NCI-H2196 treated with DMSO at 0.1 percent for 48 hours (cell line): ENCODE data around the gene PAX8.
"Not testable (repeated sequence)": the region's sequence is repeated elsewhere in the genome, so short reads cannot be mapped to it uniquely, and the experiment has no call there.

Experiments used
- DNase-seq: peaks from one replicate; lab custom pipeline; 2025; ENCODE audit not compliant: unreplicated experiment; lab: John Stamatoyannopoulos, UW

PAX8 gene

DNA sequence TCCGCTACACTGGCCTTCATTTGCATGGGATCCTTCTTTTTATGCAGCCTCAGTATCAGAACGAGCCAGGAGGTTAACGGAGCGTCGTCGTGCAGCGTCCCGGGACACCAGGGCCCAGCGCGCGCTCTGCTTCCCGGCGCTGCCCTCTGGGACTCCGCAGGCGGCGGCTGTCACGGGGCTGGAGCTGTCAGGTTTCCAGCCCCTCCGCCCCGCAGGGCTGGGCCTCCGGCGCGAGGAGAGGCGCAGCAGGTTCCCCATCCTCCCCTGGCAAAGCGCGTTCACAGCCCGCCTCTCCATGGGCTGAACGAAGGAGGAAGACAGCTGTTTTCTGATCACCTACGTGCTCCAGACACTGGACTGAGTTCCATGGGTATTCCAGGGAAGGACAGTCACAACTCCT lies 12.5 kb upstream of the PAX8 start:
- no peak for DNase-seq

DNA sequence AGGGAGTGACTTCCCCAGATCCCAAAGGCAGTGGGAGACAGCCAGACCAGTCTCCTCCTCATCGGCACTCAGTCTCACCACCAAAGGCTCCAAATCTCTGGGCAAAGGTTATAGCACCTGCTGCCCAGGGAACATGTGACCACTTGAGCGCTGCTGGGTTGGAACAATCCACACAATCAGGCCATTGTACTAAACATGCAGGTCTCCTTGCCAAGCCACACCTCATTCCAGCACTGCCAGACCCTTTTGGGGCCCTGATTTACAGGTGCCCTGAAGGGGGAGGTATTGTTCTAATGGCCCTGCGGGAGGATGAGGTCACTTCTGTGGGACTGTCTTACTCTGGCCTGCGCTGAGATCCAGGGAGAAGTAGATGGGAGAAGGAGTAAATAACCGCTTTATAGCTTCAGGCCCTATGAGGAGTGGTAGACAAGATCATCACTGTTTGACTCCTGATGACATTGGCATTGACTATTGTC lies 10.0 kb upstream of the PAX8 start:
- peak; percentile 77 for DNase-seq

DNA sequence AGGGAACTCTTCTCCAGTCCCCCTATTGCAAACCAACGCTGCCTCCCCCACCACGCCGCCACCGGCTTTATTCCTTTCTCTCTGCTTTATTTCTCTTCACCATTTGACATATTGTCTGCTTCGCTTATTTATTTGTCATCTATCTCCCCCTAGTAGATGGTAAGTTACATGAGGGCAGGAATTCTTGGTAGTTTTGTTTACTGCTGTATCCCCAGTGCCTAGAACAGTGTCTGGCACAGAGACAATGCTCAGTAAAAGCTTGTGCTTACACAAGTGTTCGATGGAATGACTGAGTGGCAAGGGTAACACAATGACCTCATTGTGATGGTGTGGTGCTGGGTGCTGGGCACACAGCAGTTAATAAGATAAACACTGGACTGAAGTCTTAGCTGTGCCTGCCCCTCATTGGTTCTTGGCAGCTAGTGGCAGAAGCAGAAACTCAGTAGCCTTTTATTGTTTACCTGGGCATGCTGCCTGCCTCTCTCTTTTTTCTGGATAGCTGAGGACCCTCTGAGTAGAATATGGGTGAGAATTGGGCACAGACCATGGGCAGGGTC lies 9.5 kb upstream of the PAX8 start:
- DNase-seq, result not testable (repeated sequence)

DNA sequence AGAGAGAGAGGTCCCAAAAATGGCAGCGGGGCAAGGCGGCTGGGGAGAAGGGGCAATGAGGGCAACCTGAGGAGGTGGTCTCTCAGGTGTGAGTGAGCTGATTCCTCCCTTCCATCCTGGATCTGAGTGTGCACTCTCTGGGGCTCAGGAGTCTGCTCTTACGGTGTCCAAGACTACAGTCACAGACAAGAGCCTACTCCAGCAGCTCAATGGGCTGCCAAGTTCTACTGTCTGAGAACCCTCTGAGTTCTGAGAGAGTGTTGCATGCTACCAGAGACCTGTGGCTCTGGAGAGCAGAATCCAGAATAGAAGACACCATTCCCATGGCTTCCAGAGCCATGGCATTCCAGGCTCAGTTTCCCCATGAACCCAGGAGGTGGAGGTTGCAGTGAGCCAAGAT lies 7.1 kb upstream of the PAX8 start:
- DNase-seq, result no peak

DNA sequence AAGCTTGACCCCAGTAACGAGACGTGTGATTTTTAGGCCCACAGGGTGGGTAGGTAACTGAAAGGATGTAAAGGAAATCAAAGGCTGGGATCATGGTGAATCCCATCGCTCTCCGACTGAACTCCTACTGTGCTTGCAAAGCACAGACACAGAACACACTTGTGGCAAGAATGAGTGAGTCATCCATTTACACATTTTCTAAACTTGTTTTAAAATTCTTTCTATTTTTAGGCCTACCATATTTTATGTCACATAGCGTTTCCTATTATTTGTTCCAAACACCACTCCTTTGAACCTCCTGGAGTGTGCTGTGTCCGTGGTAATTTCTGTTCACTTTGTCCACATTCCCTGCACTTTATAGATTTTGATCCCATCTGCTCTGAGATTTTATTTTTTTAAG lies 6.3 kb upstream of the PAX8 start:
- not testable (repeated sequence) for DNase-seq

DNA sequence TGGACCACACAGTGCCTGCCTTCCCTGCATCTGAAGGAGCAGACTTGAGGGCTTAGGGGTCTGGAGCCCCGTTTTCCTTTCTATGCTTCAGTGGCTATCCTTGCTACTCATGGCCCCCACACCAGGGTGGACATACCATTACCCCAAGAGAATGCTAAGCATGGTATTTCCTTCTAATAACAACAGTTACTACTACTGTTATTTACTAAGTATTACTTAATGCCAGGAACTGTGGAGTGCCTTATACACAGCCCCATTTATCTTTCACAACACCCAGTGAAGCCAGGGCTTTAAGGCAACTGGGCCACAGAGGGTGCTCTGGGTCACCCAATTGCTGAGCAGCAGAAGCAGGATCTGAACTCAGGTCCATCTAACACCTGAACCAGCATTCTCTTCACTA lies 5.8 kb upstream of the PAX8 start:
- no peak for DNase-seq

DNA sequence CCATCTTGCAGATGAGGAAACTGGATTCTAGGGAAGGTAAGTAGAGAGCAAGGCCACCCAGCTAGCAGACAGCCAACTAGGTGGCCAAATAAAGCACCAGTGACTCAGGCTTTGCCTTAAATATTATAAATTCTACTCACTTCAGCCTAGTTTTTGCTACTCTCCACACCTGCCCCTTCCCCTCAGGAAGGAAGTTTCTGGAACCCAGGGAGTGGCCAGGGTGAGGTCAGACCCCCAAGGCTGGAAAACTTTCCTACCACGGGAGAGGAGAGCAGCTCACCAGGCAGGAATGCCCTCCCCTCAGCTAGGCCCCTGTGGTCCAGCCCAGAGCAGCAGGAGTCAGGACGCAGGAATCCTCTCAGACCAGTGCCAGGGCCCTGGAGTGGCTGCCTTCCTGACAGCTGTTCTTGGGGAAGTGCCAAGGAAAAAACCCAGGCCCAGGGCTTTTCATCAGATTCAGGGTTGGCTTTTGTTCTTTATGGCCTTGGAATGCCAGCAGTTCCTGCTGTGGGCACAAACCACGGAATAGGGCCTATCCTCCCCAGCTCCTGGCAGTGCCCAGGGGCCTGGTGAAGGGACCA lies 5.1 kb upstream of the PAX8 start:
- DNase-seq, result peak; percentile 30

DNA sequence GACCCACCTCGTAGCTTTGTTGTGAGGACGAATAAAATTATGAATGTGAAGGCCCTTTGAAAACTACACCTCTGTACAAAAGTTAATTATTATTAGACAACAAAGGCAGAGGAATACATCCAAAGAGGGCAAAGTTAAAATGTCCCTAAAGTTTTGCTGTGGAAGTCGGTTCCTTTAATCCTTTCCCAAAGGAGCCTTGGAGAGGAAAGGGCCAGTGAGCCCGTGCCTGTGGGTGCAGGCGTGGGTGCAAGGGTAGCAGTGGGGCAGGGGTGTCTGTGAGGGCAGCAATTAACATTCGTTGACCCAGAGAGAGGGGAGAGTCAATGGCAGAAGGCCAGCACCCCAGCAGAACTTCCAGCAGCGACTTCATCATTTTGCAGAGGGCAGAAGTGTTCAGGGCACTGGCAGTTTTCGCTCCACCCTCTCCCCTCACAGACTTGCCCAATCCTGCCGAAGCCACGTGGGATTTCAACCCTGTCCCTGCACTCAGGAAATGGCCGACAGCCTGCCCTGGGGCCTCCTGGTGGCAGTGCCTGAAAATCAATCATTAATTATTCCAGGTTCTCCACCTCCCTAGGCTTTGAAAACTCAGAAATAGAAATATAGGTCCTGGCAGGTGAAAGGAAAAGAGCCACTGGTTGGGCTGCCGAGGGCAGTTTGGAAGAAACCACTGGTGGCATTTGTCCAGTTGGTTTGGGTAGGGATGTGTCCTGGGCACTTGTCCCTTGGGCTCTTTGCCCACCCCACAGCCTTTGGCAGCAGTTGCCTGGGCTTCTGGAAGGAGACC lies 4.2 kb upstream of the PAX8 start:
- DNase-seq, result no peak

DNA sequence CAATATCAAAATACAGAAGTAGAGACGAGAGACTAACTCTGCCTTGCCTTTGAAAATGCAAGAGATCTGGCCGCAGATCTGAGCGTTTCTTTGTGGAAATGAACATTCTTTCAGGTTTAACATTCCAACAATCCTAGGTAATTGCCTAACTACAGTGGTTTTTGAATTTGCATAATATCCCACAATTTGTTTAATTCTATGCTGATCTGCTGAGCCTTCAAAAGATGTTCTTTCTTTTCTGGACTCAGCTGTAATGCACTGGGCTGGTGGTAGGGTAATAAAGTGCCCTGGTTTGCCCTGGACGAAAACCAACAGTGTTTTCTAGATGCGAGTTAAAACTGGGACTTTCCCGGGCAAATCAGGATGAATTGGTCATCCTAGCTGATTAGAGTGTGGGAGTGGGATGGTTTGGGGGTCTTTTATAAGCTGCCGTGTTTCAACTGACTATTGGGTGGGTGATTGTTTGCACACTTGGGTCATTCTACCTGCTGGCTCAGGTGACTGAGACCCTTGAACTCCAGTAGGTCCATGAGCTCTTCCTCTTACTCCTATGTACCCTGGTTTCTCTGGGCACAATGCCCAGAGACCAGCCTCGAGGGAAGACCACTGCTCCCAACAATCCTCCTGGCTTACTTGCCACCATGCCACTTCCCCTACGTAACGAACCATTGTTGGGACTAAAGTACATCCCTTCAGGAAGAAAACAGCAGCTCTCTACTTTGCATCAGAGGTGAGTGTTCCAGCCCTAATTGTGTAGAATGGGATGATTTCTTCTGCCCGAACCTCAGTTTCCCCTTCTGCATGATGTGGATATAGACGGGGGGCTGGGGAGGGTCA lies 3.4 kb upstream of the PAX8 start:
- no peak for DNase-seq

DNA sequence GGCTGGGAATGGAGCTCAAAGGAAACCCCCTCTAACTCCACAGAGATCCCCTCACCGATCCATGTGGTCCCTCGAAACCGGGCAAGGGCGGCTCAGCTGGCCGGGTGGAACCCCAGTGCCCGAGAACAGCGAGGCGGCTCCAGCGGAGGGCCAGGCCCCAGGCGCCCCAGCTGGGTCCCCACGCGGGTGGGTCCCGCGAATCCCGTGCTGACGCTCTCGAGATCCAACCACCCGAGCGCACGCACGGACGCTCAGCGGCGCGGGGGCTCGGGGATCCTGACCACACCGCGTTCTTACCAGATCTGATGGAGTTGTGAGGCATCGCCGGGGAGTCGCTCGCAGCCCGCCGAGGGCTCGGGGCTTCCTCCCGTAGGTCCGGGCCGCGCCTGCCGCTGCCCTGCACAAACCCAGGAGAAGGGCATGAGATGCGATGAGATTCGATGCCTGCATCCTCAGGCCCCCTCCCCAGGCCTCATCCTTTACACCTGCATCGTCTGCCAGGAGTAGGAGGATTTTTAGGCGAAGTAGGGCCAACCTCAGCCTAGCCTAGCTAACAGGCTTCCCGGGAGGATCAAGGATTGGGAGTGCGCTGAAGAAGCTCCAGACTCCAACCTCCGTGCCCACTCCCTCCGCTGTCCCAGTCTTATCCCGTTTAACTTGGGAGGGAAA lies 514 bp downstream of the PAX8 start:
- DNase-seq, result no peak

DNA sequence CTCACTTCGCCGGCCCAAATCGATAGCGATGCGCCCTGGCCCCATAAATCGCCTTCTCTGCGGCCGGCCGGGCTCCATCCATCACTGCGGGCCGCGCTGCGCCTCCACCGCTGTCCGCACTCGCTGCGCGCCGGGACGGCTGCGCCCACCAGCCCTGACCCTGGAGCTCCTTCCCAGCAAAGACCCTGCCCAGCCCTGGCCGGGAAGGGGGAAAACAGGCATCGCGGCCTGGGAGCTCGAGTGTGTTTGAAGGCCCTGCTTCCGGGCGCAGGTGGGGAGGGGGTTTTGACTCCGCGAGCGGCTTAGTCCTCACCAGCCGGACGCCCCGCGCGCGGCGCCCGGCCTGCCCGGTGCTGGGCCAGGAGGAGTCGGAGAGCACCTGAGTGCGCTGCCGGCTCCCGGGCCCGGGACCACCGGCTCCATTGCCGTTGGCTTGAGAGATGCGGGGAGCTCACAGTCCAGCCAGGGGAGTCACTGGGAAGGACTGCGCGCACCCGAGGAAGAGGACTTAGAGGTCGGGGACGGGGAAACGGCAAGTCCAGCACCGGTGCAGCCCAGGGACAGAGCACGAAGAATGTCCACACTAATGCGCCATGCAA lies 1.1 kb downstream of the PAX8 start:
- DNase-seq, result no peak

DNA sequence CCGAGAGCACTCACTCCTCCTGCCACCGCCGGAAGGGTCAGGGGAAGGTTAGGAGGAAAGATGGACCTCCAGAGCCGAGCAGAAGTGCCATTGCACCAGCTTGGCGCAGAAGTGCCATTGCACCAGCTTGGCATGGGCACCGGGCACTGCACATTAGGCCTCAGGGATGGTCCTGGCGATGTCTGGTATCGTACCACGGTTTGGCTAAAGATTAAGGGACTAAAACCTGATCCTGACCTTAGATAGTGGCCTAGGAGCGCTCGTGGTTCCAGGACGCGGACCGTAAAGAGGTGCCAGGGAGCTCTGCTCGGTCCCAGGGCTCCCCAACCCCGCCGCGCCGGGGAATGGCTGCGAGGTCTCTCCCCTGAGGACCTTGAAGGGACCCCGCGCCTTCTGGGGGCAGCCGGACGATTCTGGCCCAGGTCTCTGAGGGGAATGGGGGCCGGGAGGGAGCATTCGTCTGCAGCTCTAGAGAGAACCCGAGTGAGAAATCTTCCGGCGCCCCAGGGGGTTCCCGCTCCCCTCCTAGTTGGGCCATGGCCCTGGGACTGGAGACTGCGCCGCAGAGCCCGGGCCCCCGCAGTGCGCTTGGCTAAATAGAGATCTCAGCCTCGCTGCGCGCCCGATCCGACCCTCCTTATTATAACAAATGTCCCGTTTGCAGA lies 1.8 kb downstream of the PAX8 start:
- no peak for DNase-seq

DNA sequence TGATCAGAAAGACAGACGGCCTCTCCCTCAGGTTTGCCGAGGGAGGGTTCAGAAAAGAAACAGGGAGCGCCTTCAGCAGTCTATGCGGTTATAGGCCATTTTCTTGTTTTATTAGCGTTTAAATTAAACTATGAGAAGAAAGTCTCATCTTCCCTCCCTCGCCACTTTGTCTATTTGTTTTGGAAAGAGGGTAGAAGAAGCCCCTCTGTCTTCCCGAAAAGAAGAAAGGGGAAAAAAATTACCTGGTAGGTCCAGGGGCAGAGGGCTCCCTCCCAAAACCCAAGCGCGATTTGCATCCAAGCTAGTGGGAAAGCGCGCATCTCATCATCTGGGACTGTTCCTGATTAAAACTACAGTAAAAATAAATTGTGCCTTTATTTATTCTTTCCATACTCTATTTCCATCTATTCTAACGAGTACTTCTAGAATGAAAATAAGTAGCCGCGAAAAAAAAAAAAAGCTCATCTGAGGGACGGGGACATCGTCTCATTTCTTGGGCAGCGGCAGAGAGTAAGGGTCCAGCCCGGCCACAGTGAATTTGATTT lies 2.4 kb downstream of the PAX8 start:
- no peak for DNase-seq

DNA sequence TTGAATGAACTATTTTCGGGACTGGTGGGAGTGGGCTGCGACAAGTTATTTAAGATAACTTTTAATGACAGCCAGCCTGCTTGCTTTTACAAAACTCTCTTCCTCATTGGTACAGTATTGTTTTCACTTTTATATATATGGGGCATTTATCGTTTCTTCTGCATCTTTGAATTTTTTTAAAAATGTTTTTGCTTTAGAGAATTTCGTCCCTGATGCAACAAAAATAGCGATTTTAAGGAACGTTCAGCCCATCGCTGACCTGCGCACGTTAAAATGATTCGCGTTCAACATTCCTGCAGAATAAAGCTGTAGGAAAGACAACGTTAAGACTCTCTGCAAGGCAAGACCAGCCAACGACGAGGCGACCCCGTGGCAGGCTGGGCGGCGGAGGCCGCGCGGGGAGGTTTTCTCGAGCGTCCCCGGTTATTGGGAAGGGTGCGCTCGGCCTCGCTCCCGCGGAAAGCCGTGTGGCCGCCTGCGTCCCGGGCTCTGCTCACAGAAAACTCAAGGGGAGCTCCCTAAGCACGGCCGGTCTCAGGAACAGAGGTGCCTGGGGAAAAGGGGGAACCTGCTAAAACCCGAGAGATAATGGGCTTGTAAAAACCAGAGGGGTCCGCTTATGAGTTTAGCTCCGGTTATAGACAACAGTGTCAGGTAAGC lies 3.0 kb downstream of the PAX8 start:
- no peak for DNase-seq

DNA sequence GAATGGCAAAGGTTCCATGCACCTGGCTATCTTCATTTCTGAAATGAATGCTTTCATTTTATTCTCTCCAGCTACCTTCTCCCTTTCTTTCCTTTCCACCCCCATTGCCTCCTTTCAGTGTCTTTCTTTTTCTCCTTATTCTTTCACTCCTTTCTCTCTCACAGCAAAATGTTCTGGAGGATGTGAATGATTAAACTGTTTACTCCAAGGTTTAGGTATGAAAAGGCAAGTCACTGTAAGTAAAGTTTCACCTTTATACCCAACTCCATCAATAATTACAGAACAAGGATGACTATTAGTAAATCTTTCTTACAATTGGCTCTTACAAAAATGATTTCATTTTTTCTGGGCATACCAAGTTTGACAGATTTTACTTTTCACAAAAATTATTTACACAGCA lies 4.3 kb downstream of the PAX8 start:
- DNase-seq, result no peak

DNA sequence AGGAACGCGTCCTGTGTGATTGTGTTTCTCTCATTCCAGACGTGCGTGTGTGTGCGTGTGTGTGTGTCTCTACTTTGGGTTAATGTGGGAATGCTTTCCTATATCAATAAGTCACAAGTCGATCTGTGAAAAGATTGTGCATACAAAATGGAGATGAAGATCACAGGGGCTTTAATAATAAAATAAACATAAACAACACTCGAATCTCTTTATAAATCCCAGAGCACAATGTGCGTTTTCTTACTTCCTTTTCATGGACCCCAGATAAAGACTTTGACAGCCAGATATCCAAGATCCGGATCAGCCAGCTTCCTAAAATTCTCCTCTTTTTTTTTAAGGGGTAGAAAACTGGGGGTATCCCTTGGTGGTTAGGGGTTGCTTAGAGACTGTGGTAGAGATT lies 4.7 kb downstream of the PAX8 start:
- no peak for DNase-seq

DNA sequence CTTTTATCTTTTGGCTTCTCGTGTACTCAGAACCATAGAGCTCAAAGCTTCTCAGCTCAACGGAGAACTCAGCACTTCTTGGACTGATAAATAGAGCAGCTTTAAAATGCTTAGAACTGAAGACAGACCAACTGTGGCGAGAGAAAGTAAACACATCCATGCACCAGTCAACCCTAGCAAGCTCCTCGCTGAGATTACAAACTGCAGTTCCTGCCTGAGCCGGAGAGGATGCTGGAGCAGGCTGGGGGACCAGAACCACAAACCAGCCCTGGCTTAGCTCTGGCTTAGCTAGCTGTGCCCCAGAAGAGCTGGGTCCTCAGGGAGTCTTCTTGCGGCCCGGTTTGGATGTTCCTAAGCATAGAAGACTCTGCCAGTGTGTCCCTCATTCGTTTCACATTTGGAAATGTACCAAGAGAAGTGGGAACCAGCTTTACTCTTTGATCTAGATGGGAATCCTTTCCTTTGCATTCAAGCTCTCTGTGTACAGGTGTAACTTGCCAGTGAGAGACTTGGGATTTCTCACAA lies 5.6 kb downstream of the PAX8 start:
- DNase-seq, result no peak

DNA sequence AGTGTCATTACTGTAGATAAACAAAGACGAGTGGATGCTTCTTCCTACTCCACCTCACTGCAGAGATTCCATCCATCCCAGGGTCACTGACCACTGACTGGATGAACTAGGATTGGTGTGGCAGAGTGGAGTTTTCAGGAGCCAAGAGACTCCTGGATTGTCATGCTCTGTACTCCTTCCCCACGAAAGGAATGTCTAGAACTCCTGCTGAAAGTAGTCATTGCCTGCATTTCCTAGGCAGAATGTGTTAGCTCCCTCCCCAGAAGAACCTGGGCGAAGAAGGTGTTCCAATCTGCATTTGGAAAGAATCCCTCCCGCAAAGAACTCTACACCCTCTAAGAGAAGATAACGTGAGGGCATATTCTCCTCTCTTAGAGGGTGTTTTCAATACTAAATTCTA lies 6.2 kb downstream of the PAX8 start:
- no peak for DNase-seq
